GM12891 (cell line): ENCODE measurements around the gene TOR2A.

Experiments used
- POLR2A ChIP-seq: IDR thresholded peaks from 2 replicates; pipeline ENCODE4 v1.6.1; 2011; ENCODE audit warnings: low read depth, low read length, control low read depth
- POLR2AphosphoS5 ChIP-seq: IDR thresholded peaks from 2 replicates; pipeline ENCODE4 v1.6.1; 2011; ENCODE audit warnings: low read depth, low read length, control low read depth
- POU2F2 ChIP-seq: IDR thresholded peaks from 2 replicates; pipeline ENCODE4 v1.6.1; 2011; ENCODE audit warnings: low read depth, mild to moderate bottlenecking, control low read depth, low read length, moderate library complexity
- SPI1 ChIP-seq: IDR thresholded peaks from 2 replicates; pipeline ENCODE4 v1.6.1; 2011; ENCODE audit warnings: low read depth, low read length, control low read depth
- TAF1 ChIP-seq: IDR thresholded peaks from 2 replicates; pipeline ENCODE4 v1.6.1; 2011; ENCODE audit warnings: low read depth, low read length, control low read depth

DNA sequence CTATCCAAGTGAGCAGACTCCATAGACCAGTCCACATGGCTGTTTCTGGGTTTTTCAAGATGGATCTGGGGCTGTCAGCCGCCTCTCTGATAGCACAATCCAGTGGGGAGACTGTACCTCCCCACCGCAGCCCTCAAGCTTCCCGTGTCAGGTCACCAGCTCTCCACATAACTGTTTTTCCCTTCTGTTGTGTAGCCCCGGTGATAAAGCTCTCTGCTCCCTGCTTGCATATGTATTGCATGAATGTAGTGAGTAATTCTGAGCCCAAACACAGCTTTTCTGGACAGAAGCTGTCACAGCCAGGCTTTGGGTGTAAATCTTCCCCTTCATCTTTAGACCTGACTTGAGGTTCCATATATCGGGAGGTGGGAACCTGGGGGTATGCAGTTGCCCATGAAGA is 51.4 kb downstream of the TOR2A start:
- no peak for TF ChIP-seq POLR2A
- no peak for TF ChIP-seq TAF1
- no peak for TF ChIP-seq POLR2AphosphoS5
- TF ChIP-seq POU2F2, result no peak
- no peak for TF ChIP-seq SPI1
